Keratinocyte (primary cell): ENCODE results near the gene PNPLA7.

ENCODE experiments used
- EZH2 ChIP-seq: IDR thresholded peaks from one replicate; pipeline ENCODE4 v1.6.1; 2012; ENCODE audit warnings: inconsistent platforms, mild to moderate bottlenecking, low read length, moderate library complexity
- TF ChIP-seq, protein P1 (sequence below), 3 experiments: IDR thresholded peaks in 1 of 3; conservative IDR thresholded peaks in 1 of 3; optimal IDR thresholded peaks in 1 of 3; 2 replicates in 2 of 3; 3 replicates in 1 of 3; pipeline versions ENCODE3 to v1.5.1; 2011; ENCODE audit warnings: low read length in 3 of 3, mild to moderate bottlenecking in 3 of 3, moderate library complexity in 2 of 3, control low read depth in 1 of 3, inconsistent platforms in 1 of 3; ENCODE audit not compliant: insufficient read depth in 2 of 3; ENCODE audit errors: extremely low read depth in 1 of 3

DNA sequence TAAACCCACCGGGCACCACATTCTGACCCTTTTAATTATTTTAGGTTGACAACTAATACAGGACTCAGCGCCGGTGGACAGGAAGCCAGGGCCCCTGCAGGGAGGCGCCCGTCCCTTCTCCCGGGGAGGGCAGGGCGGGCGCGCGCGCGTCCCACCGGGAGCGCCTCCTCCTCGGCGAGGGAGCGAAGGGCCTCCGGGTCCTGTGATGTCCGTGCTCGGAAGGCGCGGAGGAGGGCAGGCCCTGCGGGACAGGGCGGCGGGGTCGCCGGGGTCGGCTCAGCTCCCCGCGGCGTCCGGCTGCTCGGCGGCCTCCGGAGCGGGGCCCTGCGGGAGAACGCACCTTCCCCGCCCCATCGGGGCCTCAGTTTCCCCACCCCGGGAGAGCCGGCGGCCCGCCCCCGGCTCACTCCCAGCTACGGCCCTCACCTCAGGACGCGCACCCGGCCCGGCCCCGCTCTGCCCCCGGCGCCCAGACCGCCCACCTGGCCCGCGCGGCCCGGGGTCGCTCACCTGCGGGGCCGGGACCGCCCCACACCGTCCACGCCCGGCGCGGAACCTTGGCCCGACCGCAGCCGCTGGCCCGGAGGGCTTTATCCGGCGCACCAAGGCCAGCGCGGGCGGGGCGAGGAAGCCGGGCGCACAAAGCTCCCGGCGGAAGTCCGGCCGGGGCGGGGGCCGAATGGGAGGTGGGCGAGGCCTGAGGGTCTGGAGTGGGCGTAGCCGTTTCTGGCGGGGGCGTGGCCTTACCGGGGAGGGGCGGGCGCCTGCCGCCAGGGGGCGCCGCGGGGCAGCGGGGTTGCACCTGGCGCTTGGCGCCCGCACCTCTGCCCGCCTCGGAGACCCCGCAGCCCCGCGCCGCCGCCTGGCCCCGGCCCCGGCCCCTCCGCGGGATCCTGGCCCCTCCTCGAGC, 127.3 kb downstream of the PNPLA7 start, which contains the start of the genes EXD3 and NOXA1:
- TF ChIP-seq, protein P1, sequence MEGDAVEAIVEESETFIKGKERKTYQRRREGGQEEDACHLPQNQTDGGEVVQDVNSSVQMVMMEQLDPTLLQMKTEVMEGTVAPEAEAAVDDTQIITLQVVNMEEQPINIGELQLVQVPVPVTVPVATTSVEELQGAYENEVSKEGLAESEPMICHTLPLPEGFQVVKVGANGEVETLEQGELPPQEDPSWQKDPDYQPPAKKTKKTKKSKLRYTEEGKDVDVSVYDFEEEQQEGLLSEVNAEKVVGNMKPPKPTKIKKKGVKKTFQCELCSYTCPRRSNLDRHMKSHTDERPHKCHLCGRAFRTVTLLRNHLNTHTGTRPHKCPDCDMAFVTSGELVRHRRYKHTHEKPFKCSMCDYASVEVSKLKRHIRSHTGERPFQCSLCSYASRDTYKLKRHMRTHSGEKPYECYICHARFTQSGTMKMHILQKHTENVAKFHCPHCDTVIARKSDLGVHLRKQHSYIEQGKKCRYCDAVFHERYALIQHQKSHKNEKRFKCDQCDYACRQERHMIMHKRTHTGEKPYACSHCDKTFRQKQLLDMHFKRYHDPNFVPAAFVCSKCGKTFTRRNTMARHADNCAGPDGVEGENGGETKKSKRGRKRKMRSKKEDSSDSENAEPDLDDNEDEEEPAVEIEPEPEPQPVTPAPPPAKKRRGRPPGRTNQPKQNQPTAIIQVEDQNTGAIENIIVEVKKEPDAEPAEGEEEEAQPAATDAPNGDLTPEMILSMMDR (optimal IDR thresholded peaks at IDR 0.05 in 1 of 3, IDR thresholded peaks at IDR 0.05 in 1 of 3, conservative IDR thresholded peaks at IDR 0.05 in 1 of 3; ENCODE audit: extremely low read depth in 1 of 3, insufficient read depth in 2 of 3, low read length in 3 of 3) = peak in 2 of 3 experiments; percentile 72 to 74
- no peak for TF ChIP-seq EZH2
